D721Med (cell line): ENCODE data around the gene TRIM67.
A peak's percentile ranks its signal among the peaks of the same experiment; 100 is the strongest.

ENCODE experiments used
- DNase-seq: peaks from one replicate; pipeline ENCODE4 v3.0.0; 2011; ENCODE audit warnings: low spot score; ENCODE audit not compliant: insufficient read length
- FAIRE-seq: peaks from 2 replicates; lab custom pipeline; 2011; peaks lifted over from hg19 to GRCh38; lab: Jason Lieb, UNC
- TF ChIP-seq, protein P1 (sequence below): IDR thresholded peaks from 2 replicates; pipeline ENCODE4 v1.5.1; 2012; ENCODE audit warnings: mild to moderate bottlenecking, control low read depth; ENCODE audit not compliant: insufficient read depth; ENCODE audit errors: missing control alignments

TRIM67 gene

DNA sequence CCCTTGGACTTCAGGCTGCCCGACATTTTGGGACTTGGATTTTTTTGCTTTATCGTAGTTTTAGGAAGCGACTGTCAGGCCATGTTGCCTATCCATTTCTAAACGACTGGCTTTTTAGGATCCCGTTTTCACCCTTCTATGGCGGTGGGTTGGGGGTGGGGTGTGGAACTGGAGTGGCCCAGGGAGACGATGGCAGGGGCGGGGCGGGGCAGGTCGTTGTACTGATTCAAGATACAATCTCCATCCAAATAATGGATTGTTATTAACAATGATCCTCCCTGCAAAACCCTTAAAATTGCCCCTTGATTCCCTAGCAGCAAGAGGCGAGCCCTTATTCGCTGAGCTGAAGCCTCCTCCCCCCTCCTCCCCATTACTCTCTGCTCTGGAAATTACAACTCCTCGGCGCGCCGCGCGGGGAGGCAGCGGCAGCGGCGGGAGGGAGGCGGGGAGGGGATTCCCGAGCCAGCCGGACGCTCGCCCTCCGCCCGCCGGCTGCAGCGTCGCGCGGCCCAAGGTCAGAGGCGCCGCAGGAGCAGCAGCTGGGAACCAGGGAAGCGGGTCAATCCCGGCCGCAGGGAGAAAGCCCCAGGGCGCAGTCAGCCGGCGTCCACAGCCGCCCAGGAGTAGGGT, at the start of gene TRIM67:
TRIM67 (plus strand) TSS at position 392 of the 630 bp plus-strand sequence. CDS start 912 bp downstream, outside the sequence.
- peak; percentile 81 for DNase-seq
- FAIRE-seq = no peak
- TF ChIP-seq, protein P1, sequence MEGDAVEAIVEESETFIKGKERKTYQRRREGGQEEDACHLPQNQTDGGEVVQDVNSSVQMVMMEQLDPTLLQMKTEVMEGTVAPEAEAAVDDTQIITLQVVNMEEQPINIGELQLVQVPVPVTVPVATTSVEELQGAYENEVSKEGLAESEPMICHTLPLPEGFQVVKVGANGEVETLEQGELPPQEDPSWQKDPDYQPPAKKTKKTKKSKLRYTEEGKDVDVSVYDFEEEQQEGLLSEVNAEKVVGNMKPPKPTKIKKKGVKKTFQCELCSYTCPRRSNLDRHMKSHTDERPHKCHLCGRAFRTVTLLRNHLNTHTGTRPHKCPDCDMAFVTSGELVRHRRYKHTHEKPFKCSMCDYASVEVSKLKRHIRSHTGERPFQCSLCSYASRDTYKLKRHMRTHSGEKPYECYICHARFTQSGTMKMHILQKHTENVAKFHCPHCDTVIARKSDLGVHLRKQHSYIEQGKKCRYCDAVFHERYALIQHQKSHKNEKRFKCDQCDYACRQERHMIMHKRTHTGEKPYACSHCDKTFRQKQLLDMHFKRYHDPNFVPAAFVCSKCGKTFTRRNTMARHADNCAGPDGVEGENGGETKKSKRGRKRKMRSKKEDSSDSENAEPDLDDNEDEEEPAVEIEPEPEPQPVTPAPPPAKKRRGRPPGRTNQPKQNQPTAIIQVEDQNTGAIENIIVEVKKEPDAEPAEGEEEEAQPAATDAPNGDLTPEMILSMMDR = no peak

DNA sequence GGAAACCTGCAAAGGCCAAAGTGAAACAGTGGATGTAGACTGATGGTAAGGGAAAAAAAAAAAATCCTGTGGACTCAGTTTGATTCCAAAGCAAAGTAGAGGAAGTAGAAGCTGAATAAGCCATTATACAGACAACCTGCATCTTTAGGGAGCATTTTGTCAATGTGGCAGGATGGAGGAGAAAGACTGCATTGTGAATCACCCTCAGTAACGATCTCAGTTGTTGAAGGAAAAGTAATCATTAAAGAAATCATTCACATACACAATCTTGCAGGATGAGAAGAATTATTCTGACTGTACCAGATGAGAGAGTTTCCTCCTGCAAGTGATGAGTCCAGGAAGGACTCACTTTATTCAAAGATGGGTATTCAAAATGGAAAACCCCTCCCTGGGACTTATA, 45.1 kb upstream of the TRIM67 start:
- DNase-seq = no peak
- TF ChIP-seq, protein P1 = no peak
- no peak for FAIRE-seq

DNA sequence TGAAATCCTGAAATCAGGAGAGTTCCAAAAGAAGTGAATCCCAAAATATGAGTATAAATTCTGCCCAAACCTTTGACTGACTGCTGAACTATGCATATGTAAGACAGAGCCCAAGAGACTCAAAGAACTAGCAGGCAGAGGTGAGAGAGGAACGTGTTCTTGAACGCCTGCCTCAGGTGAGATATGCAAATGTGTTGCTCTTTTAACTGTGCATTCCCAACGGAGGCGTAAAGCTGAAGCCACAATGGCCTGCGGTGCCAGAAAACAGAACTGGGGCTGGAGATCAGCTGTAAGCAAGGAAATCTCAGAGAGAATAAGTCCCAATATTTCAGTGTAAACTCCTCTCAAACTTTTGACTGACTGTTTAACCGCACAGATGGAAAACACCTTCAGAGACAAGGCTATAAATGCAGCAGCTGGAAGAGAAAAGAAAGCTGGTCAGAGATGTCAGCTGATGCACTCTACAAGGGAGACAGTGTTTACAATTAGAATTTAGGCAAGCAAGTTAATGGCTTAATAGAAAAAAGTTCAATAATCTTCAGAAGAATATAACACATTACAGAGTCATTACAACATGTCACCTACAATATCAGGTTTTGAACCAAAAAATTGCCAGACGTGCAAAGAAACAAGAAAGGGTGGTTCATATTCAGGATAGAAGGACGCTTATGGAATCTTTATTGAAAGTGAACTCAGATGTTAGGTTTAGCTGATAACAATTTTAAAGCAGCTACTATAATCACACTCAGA, 43.0 kb upstream of the TRIM67 start:
- TF ChIP-seq, protein P1 = no peak
- FAIRE-seq = no peak
- DNase-seq = no peak

DNA sequence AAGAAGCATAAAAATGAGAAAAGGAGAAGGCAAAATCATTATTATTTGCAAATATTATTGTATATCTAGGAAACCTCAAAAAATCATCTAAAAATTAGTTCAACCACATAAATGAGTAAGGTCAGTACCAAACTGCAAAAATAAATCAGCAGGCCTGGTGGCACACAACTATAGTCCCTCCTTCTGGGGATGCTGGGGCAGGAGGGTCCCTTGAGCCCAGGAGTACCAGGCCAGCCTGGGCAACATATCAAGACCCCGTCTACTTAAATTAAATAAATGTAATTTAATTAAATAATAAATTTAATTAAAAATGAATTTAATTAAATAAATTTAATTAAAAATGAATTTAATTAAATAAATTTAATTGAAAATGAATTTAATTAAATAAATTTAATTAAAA, 40.3 kb upstream of the TRIM67 start:
- DNase-seq = no peak
- no peak for FAIRE-seq
- TF ChIP-seq, protein P1 = no peak

DNA sequence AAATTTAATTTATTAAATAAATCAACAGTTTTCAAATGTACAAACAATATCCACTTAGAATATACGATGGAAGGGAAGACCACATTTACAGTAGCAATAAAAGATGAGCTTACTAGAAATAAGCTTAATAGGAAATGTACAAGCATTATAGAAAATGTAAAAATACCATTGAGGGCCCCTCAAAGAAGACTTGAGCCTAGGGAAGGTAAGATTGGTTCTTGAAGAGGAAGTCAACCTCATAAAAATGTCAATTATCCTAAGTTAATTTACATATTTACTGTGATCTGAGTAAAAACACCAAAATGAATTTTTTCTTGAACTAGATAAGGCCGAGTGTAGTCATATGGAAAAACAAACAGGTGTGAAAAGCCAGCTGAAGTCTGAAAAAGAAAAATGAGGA, 39.7 kb upstream of the TRIM67 start:
- DNase-seq (no peak), FAIRE-seq (no peak)
- TF ChIP-seq, protein P1 = no peak

DNA sequence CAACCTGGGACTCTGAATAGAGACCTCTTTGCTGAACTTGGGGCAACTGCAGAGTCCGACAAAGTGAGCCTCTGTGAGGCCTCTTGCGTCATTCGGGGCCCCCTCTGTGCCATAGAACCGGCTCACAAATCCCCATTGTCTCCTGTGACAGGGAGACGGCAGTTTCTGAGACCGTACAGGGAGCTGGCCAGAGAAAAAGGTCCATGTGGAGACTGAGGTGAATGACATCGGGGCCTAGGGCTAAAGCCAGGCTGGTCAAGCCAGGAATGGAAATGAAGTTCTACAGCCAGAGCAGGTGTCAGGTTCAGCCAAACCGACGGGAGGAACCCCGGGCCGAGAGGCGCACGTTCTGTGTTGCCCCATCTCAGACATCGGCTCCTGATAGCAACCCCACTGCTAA, 37.1 kb upstream of the TRIM67 start:
- no peak for FAIRE-seq
- no peak for DNase-seq
- TF ChIP-seq, protein P1 = no peak
